Transverse colon (tissue), 4 donors: ENCODE results near the gene LOXL1. TPM values are rescaled to one million over a fixed set of nuclear protein-coding genes. Genes with fewer than 3 reads are reported as not detected.

Experiments
- DNase-seq: peaks from one replicate; pipeline ENCODE4 v3.0.0-alpha.2; 2019
- H3K27ac ChIP-seq, 4 donors: fragments of 200-600 bp; sonication (generic); 2 replicates each; pipeline ENCODE4 v1.5.1; 2016 to 2018; ENCODE audit warnings: inconsistent platforms in 4 of 4
- H3K27me3 ChIP-seq: fragments of 200-600 bp; sonication (generic); 2 replicates; pipeline ENCODE4 v1.5.1; 2017; ENCODE audit warnings: inconsistent platforms
- H3K36me3 ChIP-seq, 4 donors: fragments of 200-600 bp; sonication (generic); 2 replicates each; pipeline ENCODE4 v1.5.1; 2017 to 2019; ENCODE audit warnings: inconsistent platforms in 4 of 4
- H3K4me1 ChIP-seq, 4 donors: fragments of 200-600 bp; sonication (generic); 2 replicates each; pipeline ENCODE4 v1.5.1; 2017 to 2020; ENCODE audit warnings: inconsistent platforms in 4 of 4
- H3K4me3 ChIP-seq, 4 donors: fragments of 200-600 bp; sonication (generic); 1 replicate in 1 of 4; 2 replicates in 3 of 4; pipeline versions ENCODE4 v1.5.1 to v1.6.1; 2017 to 2019; ENCODE audit warnings: inconsistent platforms in 4 of 4
- H3K9me3 ChIP-seq, 2 donors: fragments of 200-600 bp; sonication (generic); 2 replicates each; pipeline ENCODE4 v1.5.1; 2017 to 2019; ENCODE audit warnings: inconsistent platforms in 2 of 2
- EP300 ChIP-seq: sonication (generic); formaldehyde crosslinking; IDR thresholded peaks from one replicate; pipeline ENCODE4 v1.6.1; 2017; ENCODE audit warnings: antibody characterized with exemption, low read depth
- POLR2A ChIP-seq: fragments of 450-650 bp; IDR thresholded peaks from one replicate; pipeline ENCODE4 v1.6.1; 2016; ENCODE audit warnings: antibody characterized with exemption, mild to moderate bottlenecking, moderate library complexity
- POLR2AphosphoS5 ChIP-seq, 3 donors: sonication (generic); formaldehyde crosslinking; IDR thresholded peaks; one replicate each; pipeline ENCODE4 v1.6.1; 2016; ENCODE audit warnings: antibody characterized with exemption in 3 of 3
- WGBS, 2 donors: methylation state at CpG; one replicate each; pipeline ENCODE4 v1.1.5; 2018; ENCODE audit warnings: low coverage in 1 of 2; 5-methylcytosine and 5-hydroxymethylcytosine counted together
- in situ Hi-C, 4 donors: fragments of 200-750 bp; cut with MboI; loops; one replicate each; pipeline versions ENCODE4 v1.15.0 to v1.15.1; 2017; ENCODE audit warnings: low sequenced_read_pairs in 3 of 4, low pct_ligation_motif_present in 1 of 4, low pct_unique_long_range_greater_than_20kb in 1 of 4
- intact Hi-C: fragments of 100-400 bp; cut with DNase I; formaldehyde crosslinking; loops from one replicate; pipeline ENCODE4 v1.15.1; 2023; ENCODE audit warnings: low total_unique reads
- total RNA-seq, 4 donors: library from RNA; depleted of rRNA; stranded (reverse); fragments of >200 nt; gene quantifications; one replicate each; pipeline ENCODE4 v1.1.0, GENCODE V29; 2016
- TF ChIP-seq, protein P1 (sequence below), 5 experiments: fragments of 200-600 bp in 3 of 5; fragments of 450-650 bp in 2 of 5; sonication (generic) in 3 of 5; IDR thresholded peaks; 1 replicate in 2 of 5; 2 replicates in 3 of 5; pipeline ENCODE4 v1.5.1; 2016 to 2017; ENCODE audit warnings: antibody characterized with exemption in 5 of 5, inconsistent platforms in 3 of 5, mild to moderate bottlenecking in 2 of 5, moderate library complexity in 1 of 5

LOXL1 gene
- total RNA-seq, 4 donors from 2014 or later: 1.8 to 6.8 (median 1.9) TPM; not detected in 1

DNA sequence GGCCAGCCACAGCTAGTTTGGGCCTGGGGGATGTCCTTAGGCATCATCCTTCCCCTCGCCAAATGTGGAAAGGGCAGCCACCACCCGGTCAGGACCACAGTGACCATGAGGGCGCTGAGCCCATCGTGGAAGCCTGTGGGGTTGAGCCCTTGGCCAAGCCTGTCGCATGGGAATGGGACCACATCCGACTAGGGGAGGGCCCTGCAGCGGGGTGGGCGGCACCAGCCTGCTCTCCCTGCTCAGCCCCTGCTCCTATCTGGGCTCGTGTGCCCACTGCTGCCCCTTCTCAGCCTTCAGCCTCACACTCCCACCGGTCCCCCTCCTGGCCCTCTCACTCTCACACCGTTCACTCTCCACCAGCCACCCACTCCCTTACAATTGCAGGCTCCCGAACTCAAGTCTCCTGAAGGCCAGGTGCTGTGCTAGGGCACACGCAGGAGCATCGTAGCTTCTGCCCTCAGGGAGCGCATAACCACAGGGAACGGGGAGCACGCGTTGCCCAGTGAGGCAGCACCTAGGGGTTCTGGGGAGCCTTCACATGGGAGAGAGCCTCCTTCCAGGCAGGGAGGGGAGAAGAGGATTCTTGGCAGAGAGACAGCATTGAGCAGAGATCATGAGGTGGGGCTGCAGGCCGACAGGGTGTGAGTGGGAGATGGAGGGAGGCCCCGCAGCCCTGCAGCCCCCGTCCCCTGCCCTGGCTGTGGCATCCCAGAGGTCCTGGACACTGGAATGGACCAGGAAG, 26.1 kb downstream of the LOXL1 start:
- intact Hi-C loops (no loop called here), in situ Hi-C loops (loop anchor here in 1 of 4 donors (25.0 kb wide), 1 partner anchor 360 kb away; no protein-coding TSS in a partner anchor)
- H3K4me1 ChIP-seq: peaks cover 8 to 19% (median 10%) of the 10 kb centered on the region in 4 donors
- no peak for DNase-seq
- no peaks in the 10 kb centered on the region for H3K27me3 ChIP-seq
- no peak overlapping the region for H3K4me3 ChIP-seq
- H3K9me3 ChIP-seq: no peaks in the 10 kb centered on the region
- H3K36me3 ChIP-seq: no peaks in the 10 kb centered on the region
- H3K27ac ChIP-seq: peak overlapping the region; percentile 82 to 95 (median 89)
- TF ChIP-seq POLR2A (no peak), EP300 (no peak), POLR2AphosphoS5 (IDR thresholded peaks at IDR 0.05) (no peak)
- TF ChIP-seq, protein P1, sequence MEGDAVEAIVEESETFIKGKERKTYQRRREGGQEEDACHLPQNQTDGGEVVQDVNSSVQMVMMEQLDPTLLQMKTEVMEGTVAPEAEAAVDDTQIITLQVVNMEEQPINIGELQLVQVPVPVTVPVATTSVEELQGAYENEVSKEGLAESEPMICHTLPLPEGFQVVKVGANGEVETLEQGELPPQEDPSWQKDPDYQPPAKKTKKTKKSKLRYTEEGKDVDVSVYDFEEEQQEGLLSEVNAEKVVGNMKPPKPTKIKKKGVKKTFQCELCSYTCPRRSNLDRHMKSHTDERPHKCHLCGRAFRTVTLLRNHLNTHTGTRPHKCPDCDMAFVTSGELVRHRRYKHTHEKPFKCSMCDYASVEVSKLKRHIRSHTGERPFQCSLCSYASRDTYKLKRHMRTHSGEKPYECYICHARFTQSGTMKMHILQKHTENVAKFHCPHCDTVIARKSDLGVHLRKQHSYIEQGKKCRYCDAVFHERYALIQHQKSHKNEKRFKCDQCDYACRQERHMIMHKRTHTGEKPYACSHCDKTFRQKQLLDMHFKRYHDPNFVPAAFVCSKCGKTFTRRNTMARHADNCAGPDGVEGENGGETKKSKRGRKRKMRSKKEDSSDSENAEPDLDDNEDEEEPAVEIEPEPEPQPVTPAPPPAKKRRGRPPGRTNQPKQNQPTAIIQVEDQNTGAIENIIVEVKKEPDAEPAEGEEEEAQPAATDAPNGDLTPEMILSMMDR (IDR thresholded peaks at IDR 0.05): no peak
- WGBS, 2 donors: 90% methylated on average over 21 of the region's 21 CpGs; no CpG with 5 or more reads in 1 of the 2 donors

DNA sequence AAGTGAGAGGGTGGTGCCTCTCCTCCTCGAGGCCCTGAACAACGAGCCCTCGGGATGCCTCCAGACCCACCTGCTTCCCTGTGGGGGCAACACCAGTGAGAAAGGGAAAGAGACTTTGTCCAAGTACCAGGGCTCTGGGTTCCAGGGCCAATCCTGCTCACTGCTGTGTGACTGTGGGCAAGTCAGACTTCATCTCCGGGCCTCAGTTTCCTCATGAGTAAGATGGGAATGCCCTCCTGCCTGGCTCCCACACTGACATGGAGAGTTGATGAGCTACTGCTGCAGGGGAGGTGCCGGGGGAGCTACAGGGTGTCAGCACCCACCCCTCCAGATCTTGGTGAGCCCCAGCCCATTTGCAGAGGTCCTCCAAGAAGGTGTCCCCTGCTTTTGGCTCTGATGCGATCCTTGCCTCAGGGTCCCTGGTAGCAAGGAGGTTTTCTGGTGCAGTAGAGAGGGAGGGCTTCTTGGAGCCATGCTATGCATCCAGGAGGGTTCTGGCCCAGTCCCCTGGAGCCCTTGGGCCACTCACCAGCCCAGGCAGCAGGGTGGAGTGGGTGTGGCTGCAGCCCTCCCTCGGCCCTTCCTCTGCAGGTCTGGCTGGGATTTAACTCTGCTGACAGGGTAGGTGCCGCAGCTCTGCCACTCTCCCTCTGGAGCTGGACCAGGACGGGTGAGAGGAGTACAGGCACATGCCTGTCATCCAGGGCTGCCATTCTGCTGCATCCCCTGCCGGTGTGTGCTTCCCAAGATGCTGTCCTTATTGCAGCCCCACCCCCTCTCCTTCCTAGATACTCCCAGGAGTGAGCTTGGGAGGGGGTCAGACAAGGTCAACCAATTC, 26.9 kb downstream of the LOXL1 start:
- no peak overlapping the region for H3K4me3 ChIP-seq
- TF ChIP-seq POLR2A (no peak), POLR2AphosphoS5 (IDR thresholded peaks at IDR 0.05) (no peak), EP300 (no peak)
- TF ChIP-seq, protein P1 (IDR thresholded peaks at IDR 0.05): no peak
- no peaks in the 10 kb centered on the region for H3K9me3 ChIP-seq
- peak overlapping the region in 2 of 4 donors; percentile 89 to 95 for H3K27ac ChIP-seq
- H3K4me1 ChIP-seq: peaks cover 8 to 19% (median 10%) of the 10 kb centered on the region in 4 donors
- no peak for DNase-seq
- intact Hi-C loops: no loop called here
- in situ Hi-C loops: loop anchor here in 1 of 4 donors (25.0 kb wide), 1 partner anchor 359 kb away; no protein-coding TSS in a partner anchor
- WGBS, 2 donors: 74% methylated on average over 8 of the region's 10 CpGs; no CpG with 5 or more reads in 1 of the 2 donors
- H3K27me3 ChIP-seq: no peaks in the 10 kb centered on the region
- no peaks in the 10 kb centered on the region for H3K36me3 ChIP-seq

DNA sequence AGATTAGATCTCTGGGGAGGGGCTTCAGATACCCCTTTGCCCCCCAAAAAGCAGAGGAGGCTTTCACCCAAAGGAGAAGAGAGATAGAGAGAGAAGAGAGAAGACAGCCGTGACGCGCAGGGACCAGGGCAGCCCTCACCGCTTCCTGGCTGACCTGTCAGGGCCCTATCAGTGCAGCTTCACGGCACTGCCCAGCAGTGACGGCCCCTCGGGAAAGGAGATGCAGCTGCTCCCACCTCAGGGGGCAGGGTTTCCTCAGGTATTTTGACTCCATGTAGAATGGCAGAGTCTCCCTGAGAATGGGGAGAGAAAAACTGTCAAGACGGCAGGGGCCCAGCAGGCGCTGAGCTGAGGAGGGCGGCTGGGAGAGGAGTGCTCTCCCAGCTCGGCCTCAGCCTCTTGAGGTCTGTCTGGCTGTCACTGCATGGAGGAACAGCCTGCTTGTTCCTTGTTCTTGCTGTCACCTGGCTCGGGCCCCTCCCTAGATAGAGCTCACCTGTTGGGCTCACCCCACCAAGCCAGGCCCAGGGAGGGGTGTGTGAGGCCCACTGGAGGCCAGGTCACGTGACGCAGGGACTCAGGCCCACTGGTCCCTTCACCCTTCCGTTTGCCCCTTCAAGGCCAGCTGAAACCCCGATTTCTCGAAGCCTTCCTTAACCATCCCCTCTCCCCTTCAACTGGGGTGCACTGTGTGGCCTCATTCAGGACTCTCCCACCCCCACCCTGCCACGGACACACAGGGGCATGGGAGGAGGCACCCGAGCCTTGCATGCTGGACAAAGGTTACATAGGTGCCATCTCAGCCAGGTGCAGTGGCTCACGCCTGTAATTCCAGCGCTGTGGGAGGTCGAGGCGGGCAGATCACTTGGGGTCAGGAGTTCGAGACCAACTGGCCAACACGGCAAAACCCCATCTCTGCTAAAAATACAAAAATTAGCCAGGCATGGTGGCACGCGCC, 28.2 kb downstream of the LOXL1 start:
- Histone ChIP-seq H3K27ac (no peak overlapping the region), H3K4me3 (no peak overlapping the region), H3K9me3 (no peaks in the 10 kb centered on the region), H3K4me1 (peaks cover 8 to 19% (median 10%) of the 10 kb centered on the region in 4 donors), H3K27me3 (no peaks in the 10 kb centered on the region), H3K36me3 (no peaks in the 10 kb centered on the region)
- 84% methylated on average over 27 of the region's 27 CpGs; no CpG with 5 or more reads in 1 of the 2 donors for WGBS, 2 donors
- DNase-seq: no peak
- TF ChIP-seq POLR2A: no peak
- TF ChIP-seq, protein P1 (IDR thresholded peaks at IDR 0.05): no peak
- no peak for TF ChIP-seq POLR2AphosphoS5 (IDR thresholded peaks at IDR 0.05)
- TF ChIP-seq EP300: no peak
- in situ Hi-C loops (loop anchor here in 1 of 4 donors (25.0 kb wide), 1 partner anchor 358 kb away; no protein-coding TSS in a partner anchor), intact Hi-C loops (no loop called here)
